ENCODE measurements around the gene SLC4A2.

Gene SLC4A2

GRCh38 chr7:151017370-151017952 lies 41.9 kb upstream of the SLC4A2 start:
- Histone ChIP-seq H2AFZ (ENCODE audit: low read length) (peak overlapping the region; percentile 80), H3K4me2 (ENCODE audit: low read depth, low read length, poor library complexity, severe bottlenecking) (peak overlapping the region; percentile 74), H3K9ac (ENCODE audit: low read depth, low read length, poor library complexity, severe bottlenecking) (peak overlapping the region; percentile 57), H3K4me1 (ENCODE audit: insufficient read depth, low read length, poor library complexity, severe bottlenecking) (peaks cover 26% of the 10 kb centered on the region), H3K36me3 (ENCODE audit: insufficient read depth, low read length) (no peaks in the 10 kb centered on the region), H3K27me3 (ENCODE audit: insufficient read depth, low read length, poor library complexity, severe bottlenecking) (no peaks in the 10 kb centered on the region), H3F3A (ENCODE audit: low read depth) (no peaks in the 10 kb centered on the region), H4K20me1 (ENCODE audit: insufficient read depth, low read length, poor library complexity, severe bottlenecking) (no peaks in the 10 kb centered on the region), H3K9me2 (replicated peaks; ENCODE audit: low read depth, low read length) (no peaks in the 10 kb centered on the region), H3K9me3 (ENCODE audit: insufficient read depth, low read depth, low read length) (no peaks in the 10 kb centered on the region), H3K79me2 (ENCODE audit: insufficient read depth, low read length) (no peaks in the 10 kb centered on the region), H3K4me3 (ENCODE audit: low read length, poor library complexity, severe bottlenecking) (peak overlapping the region; percentile 67)
- TF ChIP-seq CTCF (conservative IDR thresholded peaks at IDR 0.05; ENCODE audit: low read length) (no peak), EZH2phosphoT487 (IDR thresholded peaks at IDR 0.05; ENCODE audit: borderline replicate concordance) (no peak)

- Histone ChIP-seq H3K9me3 (ENCODE audit: insufficient read depth, low read depth, low read length) (no peaks in the 10 kb centered on the region), H3F3A (ENCODE audit: low read depth) (no peaks in the 10 kb centered on the region), H3K4me2 (ENCODE audit: low read depth, low read length, poor library complexity, severe bottlenecking) (peak overlapping the region; percentile 74), H3K9ac (ENCODE audit: low read depth, low read length, poor library complexity, severe bottlenecking) (peak overlapping the region; percentile 57), H2AFZ (ENCODE audit: low read length) (peak overlapping the region; percentile 80), H3K9me2 (replicated peaks; ENCODE audit: low read depth, low read length) (no peaks in the 10 kb centered on the region), H4K20me1 (ENCODE audit: insufficient read depth, low read length, poor library complexity, severe bottlenecking) (no peaks in the 10 kb centered on the region), H3K36me3 (ENCODE audit: insufficient read depth, low read length) (no peaks in the 10 kb centered on the region), H3K4me3 (ENCODE audit: low read length, poor library complexity, severe bottlenecking) (peak overlapping the region; percentile 67), H3K79me2 (ENCODE audit: insufficient read depth, low read length) (no peaks in the 10 kb centered on the region), H3K4me1 (ENCODE audit: insufficient read depth, low read length, poor library complexity, severe bottlenecking) (peaks cover 23% of the 10 kb centered on the region), H3K27me3 (ENCODE audit: insufficient read depth, low read length, poor library complexity, severe bottlenecking) (no peaks in the 10 kb centered on the region)
- no peak for TF ChIP-seq EZH2phosphoT487 (IDR thresholded peaks at IDR 0.05; ENCODE audit: borderline replicate concordance)
- peak; percentile 97 for TF ChIP-seq CTCF (conservative IDR thresholded peaks at IDR 0.05; ENCODE audit: low read length)
Measured at GRCh38 chr7:151017953-151018420, 41.4 kb upstream of the SLC4A2 start.

- Histone ChIP-seq H3K4me2 (ENCODE audit: low read depth, low read length, poor library complexity, severe bottlenecking) (peak overlapping the region; percentile 74), H3K79me2 (ENCODE audit: insufficient read depth, low read length) (no peaks in the 10 kb centered on the region), H2AFZ (ENCODE audit: low read length) (peak overlapping the region; percentile 80)
Measured at GRCh38 chr7:151018421-151019129, 40.8 kb upstream of the SLC4A2 start.

More at GRCh38 chr7:151018421-151019129, 40.8 kb upstream of the SLC4A2 start:
- H3F3A ChIP-seq (ENCODE audit: low read depth) = no peaks in the 10 kb centered on the region
- no peaks in the 10 kb centered on the region for H3K9me2 ChIP-seq (replicated peaks; ENCODE audit: low read depth, low read length)
- H3K9ac ChIP-seq (ENCODE audit: low read depth, low read length, poor library complexity, severe bottlenecking) = peak overlapping the region; percentile 57
- H4K20me1 ChIP-seq (ENCODE audit: insufficient read depth, low read length, poor library complexity, severe bottlenecking) = no peaks in the 10 kb centered on the region
- no peaks in the 10 kb centered on the region for H3K27me3 ChIP-seq (ENCODE audit: insufficient read depth, low read length, poor library complexity, severe bottlenecking)
- H3K4me1 ChIP-seq (ENCODE audit: insufficient read depth, low read length, poor library complexity, severe bottlenecking) = peaks cover 23% of the 10 kb centered on the region
- H3K4me3 ChIP-seq (ENCODE audit: low read length, poor library complexity, severe bottlenecking) = peak overlapping the region; percentile 67
- H3K36me3 ChIP-seq (ENCODE audit: insufficient read depth, low read length) = no peaks in the 10 kb centered on the region
- TF ChIP-seq CTCF (conservative IDR thresholded peaks at IDR 0.05; ENCODE audit: low read length) = no peak
- TF ChIP-seq EZH2phosphoT487 (IDR thresholded peaks at IDR 0.05; ENCODE audit: borderline replicate concordance) = no peak
- H3K9me3 ChIP-seq (ENCODE audit: insufficient read depth, low read depth, low read length) = no peaks in the 10 kb centered on the region

All from Loucy (cell line).